Endometrial microvascular endothelial cells (primary cell): ENCODE measurements around the gene DMD. TPM values are rescaled to one million over a fixed set of nuclear protein-coding genes. Genes with fewer than 3 reads are reported as not detected.
"Not testable (repeated sequence)": the region's sequence is repeated elsewhere in the genome, so short reads cannot be mapped to it uniquely, and the experiment has no call there.

Experiments used
- in situ Hi-C: cut with HindIII; loops from 2 replicates; pipeline ENCODE4 v1.10.0; 2017; ENCODE audit warnings: low sequenced_read_pairs, low pct_unique_long_range_greater_than_20kb; ENCODE audit errors: inconsistent ontology term
- total RNA-seq: library from RNA; depleted of rRNA; stranded (reverse); fragments of >200 nt; gene quantifications from one replicate; pipeline ENCODE4 v1.2.3, GENCODE V29; 2015; ENCODE audit errors: inconsistent ontology term

Gene DMD
- total RNA-seq, 1 donor from 2014 or later: 1.2 TPM

GRCh38 chrX:32448320-32448719, 763.0 kb downstream of the DMD start:
- in situ Hi-C loops: no loop called here

- in situ Hi-C loops: no loop called here
Measured at GRCh38 chrX:32447640-32448039, 763.7 kb downstream of the DMD start.

DNA sequence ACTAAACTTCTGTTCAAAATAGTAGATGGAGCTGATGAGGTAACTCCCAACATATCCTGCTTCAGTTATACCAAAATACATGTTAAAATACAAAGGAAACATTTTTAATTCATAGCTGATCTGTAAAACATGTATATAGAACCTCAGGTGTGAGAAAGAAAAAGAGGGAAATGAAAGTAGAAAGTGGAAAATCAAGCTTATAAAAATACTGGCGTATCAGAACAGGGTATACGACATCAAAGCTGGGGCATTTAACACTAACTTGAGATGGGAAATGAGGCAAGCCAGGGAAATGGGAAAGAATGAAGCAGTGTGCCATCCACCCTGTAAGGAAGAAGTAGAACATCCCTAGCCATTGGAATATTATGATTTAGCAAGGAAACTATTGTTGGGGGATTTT, 767.5 kb downstream of the DMD start:
- in situ Hi-C loops: no loop called here

- in situ Hi-C loops: no loop called here
Measured at GRCh38 chrX:32421266-32421665, 790.1 kb downstream of the DMD start.

- in situ Hi-C loops: no loop called here
Measured at GRCh38 chrX:32408389-32408788, 803.0 kb downstream of the DMD start.

GRCh38 chrX:32397562-32398216, 813.7 kb downstream of the DMD start:
- in situ Hi-C loops: no loop called here

DNA sequence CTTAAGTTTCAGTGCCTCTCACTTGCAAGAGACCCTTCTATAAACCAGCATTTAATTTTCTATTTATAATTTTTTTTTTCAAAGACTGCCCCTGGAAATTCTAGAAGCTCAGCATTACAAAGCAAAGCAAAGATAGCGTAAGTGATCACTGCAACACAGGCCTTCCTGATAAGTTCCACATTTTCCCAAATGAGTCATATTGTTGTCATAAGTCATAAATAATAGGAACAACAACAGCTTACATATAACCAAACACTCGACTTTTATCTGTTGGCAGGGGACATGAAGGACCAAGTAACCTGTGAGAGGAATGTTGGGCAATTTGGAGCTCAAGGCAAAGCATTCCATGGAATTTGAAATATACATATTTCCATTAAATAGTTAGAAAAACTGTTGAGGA, 815.5 kb downstream of the DMD start:
- in situ Hi-C loops: no loop called here

GRCh38 chrX:32392655-32393054, 818.7 kb downstream of the DMD start:
- in situ Hi-C loops: no loop called here

DNA sequence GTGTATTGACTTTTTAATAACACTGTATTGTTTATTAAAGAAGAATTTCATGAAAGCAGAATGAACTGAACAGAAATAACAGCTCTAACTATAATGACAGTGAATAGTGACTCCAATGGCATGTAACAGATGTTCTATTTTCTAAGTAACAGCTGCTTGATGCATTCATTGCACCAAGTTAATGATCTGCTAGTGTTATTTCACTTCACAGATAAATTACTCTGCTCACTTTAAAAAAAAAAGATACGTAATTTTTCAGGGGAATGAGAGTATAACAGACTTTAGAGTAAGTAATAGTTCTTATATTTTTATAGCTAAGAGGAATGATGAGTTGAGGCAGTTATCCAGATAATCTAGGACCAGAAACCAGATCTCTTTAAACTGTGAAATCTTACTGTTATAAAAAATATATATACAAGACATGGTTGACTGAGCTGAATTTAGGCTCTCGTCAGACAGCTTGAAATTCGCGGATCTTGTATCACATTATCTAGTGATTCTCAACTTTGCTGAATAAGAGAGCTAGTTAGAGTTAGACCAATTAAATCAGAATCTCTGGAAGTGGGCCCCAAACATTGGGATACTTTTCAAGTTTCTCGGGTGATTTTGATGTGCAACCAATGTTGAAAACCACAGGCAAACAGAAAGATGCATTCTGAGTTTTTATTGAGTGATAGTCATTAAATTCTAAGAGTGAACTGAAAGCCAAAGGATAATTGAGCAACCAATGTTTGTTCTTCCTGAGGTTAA, 840.7 kb downstream of the DMD start:
- in situ Hi-C loops: no loop called here

GRCh38 chrX:32293962-32294700, 917.2 kb downstream of the DMD start:
- in situ Hi-C loops: no loop called here

DNA sequence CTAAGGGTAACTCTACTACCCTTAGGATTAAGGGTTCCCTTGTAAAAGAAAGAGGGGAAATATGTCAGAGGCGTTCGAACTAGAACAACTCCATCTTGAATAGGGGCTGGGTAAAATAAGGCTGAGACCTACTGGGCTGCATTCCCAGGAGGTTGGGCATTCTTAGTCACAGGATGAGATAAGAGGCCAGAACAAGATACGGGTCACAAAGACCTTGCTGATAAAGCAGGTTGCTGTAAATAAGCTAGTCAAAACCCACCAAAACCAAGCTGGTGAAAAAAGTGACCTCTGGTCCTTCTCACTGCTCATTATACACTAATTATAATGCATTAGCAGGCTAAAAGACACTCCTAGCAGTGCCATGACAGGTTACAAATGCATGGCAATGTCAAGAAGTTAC, 922.0 kb downstream of the DMD start:
- in situ Hi-C loops: no loop called here

DNA sequence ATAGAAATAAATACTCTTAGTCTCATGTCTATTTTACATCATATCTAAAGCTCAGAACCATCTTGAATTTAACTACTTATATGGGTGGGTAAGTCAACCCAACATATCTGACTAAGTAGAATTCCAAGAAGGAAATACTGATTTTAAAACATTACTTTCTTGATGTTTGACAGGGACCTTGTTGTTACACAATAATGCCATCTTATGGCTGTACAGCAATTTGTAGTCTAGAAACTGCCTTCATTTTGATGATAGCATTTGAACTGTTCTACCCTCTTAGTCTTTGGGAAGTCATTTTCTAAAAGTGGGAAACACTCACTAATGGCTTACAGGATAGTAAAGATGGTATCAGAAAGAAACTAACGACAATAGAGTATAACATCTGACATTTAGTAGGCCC, 929.5 kb downstream of the DMD start:
- in situ Hi-C loops: no loop called here

DNA sequence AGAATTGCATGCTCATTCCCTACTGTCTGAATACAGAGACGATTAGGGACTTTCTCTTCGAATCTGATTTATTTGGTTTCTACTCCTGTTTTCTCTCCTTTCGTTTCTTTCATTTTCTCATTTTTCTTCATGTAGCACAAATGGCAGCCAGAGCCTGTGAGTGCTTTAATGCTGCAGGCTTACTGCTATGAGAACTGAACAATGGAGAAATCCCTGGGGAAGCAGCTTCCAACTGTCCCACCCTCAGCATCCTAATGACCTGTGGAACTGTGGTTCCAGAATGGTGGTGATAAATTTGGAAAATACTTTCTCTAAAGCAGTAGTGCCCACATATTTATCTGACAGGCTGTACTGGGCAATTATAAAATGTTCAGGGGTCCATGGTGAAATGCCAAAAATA, 930.4 kb downstream of the DMD start:
- in situ Hi-C loops: no loop called here

DNA sequence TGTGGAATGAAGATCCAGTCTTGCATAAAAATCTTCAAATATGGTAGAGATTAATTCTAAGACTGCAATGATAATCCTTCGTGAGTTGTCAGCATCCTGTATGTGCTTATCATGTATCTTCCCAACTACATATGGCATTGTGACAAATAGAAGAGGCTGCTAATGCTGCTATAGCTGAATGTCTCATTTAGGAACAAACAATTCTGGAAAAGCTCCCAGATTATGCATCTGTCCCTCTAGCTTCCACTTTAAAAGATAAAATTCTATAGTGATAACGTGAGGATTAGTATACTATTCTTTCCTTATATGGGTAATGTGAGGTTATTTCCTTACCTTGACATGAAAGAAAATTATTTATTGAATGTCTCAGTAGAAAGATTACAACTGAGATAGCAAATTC, 930.9 kb downstream of the DMD start:
- in situ Hi-C loops: no loop called here

- in situ Hi-C loops: no loop called here
Measured at GRCh38 chrX:32276153-32276552, 935.2 kb downstream of the DMD start.

DNA sequence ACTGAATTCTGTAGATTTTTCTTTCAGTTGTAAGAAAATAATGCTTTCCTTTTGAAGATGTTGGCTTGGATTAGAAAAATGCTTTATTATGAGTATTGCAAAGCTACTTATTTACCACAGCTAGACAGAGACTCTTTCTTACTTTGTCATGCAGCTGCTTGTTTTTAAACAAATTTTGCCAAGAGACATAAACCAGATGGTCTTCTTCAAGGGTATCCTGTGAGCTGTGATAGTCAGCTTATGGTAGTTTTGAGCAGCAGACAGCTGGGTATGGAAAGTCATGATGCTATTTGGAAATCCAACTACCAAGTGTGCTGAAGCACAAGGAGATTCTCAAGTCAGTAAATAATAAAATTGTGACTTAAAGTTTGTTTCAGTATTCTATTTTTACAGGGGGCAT, 941.5 kb downstream of the DMD start:
- in situ Hi-C loops: no loop called here

- in situ Hi-C loops: no loop called here
Measured at GRCh38 chrX:32268207-32268606, 943.1 kb downstream of the DMD start.

DNA sequence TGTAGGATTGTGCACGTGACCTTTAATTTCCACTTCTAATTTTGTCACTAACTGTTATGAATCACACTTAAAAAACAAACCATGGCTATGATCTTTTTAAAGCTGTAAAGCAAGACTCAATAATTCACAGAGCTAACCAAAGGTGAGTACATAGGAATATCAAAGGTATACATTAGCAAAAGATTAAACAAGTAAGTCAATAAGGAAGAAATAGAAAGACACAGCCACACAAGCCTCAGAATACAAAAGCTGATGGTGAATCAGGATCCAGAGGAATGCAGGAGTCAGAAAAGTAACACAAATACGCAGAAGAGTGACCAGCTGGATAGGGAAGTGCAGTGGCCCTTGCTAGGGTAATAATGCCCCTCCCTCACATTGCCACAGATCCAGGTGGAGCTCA, 943.6 kb downstream of the DMD start:
- in situ Hi-C loops: no loop called here

- in situ Hi-C loops: not testable (repeated sequence)
Measured at GRCh38 chrX:32246675-32247074, 964.7 kb downstream of the DMD start.

GRCh38 chrX:32195611-32196010, 1015.7 kb downstream of the DMD start:
- in situ Hi-C loops: no loop called here
